Measurements from ENCODE around the gene SOCS7.

SOCS7 gene

GRCh38 chr17:38404174-38404943 is 52.7 kb downstream of the SOCS7 start:
- DNase-seq (ENCODE audit: low spot score) = no peak
- in situ Hi-C loops (cut with MboI; ENCODE audit: low sequenced_read_pairs, unreplicated experiment) = no loop called here
- TF ChIP-seq CTCF (IDR thresholded peaks at IDR 0.05; ENCODE audit: borderline replicate concordance, control extremely low read depth, extremely low read depth, insufficient read depth, missing control alignments) = no peak

- in situ Hi-C loops (cut with MboI; ENCODE audit: low sequenced_read_pairs, unreplicated experiment) = no loop called here
- no peak for DNase-seq (ENCODE audit: low spot score)
- no peak for TF ChIP-seq CTCF (IDR thresholded peaks at IDR 0.05; ENCODE audit: borderline replicate concordance, control extremely low read depth, extremely low read depth, insufficient read depth, missing control alignments)
Observed at GRCh38 chr17:38405654-38406053, 54.0 kb downstream of the SOCS7 start.

- TF ChIP-seq CTCF (IDR thresholded peaks at IDR 0.05; ENCODE audit: borderline replicate concordance, control extremely low read depth, extremely low read depth, insufficient read depth, missing control alignments) = no peak
- DNase-seq (ENCODE audit: low spot score) = no peak
- in situ Hi-C loops (cut with MboI; ENCODE audit: low sequenced_read_pairs, unreplicated experiment) = loop anchor here (5.0 kb wide), 1 partner anchor 63 kb away; no protein-coding TSS in a partner anchor
Observed at GRCh38 chr17:38410201-38410600, 58.6 kb downstream of the SOCS7 start.

GRCh38 chr17:38415250-38416194 is 63.9 kb downstream of the SOCS7 start:
- in situ Hi-C loops (cut with MboI; ENCODE audit: low sequenced_read_pairs, unreplicated experiment) = no loop called here
- DNase-seq (ENCODE audit: low spot score) = peak; percentile 71

GRCh38 chr17:38416840-38417209 is 65.2 kb downstream of the SOCS7 start:
- no peak for TF ChIP-seq CTCF (IDR thresholded peaks at IDR 0.05; ENCODE audit: borderline replicate concordance, control extremely low read depth, extremely low read depth, insufficient read depth, missing control alignments)
- in situ Hi-C loops (cut with MboI; ENCODE audit: low sequenced_read_pairs, unreplicated experiment) = no loop called here
- no peak for DNase-seq (ENCODE audit: low spot score)

More at GRCh38 chr17:38415250-38416194, 63.9 kb downstream of the SOCS7 start:
- TF ChIP-seq CTCF (IDR thresholded peaks at IDR 0.05; ENCODE audit: borderline replicate concordance, control extremely low read depth, extremely low read depth, insufficient read depth, missing control alignments) = no peak

- in situ Hi-C loops (cut with MboI; ENCODE audit: low sequenced_read_pairs, unreplicated experiment) = no loop called here
- no peak for DNase-seq (ENCODE audit: low spot score)
- TF ChIP-seq CTCF (IDR thresholded peaks at IDR 0.05; ENCODE audit: borderline replicate concordance, control extremely low read depth, extremely low read depth, insufficient read depth, missing control alignments) = no peak
Observed at GRCh38 chr17:38417210-38417951, 65.7 kb downstream of the SOCS7 start.

All from GM13976 (cell line).